GM18507 (cell line): ENCODE results near the gene ABCA4.
A peak's percentile ranks its signal among the peaks of the same experiment; 100 is the strongest.
"Not testable (repeated sequence)": the region's sequence is repeated elsewhere in the genome, so short reads cannot be mapped to it uniquely, and the experiment has no call there.

Source experiments
- DNase-seq: peaks from one replicate; pipeline ENCODE4 v3.0.0; 2011; ENCODE audit warnings: low read depth; ENCODE audit not compliant: insufficient read length; ENCODE audit errors: extremely low spot score
- FAIRE-seq: peaks from 2 replicates; lab custom pipeline; 2011; peaks lifted over from hg19 to GRCh38; lab: Jason Lieb, UNC

ABCA4 gene

DNA sequence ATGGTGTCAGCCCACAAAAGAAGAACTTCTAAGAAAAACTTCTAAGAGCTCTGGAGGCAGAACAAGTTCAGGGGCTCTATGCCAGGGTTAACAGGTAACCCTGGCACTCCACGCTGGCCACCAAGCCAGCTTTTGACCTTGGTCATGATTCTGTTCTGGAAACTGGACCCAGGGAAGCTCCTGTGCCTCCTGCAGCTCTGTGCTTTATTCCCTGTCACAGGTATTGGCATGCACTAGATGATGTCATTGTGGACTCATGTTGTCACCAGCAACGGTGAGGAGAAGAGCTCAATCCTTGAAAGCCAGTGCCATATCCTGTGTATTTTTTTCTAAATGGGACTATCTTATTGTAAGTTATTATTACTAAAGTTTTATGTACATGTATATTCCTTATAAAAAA, 155.1 kb downstream of the ABCA4 start:
- FAIRE-seq (no peak), DNase-seq (no peak)

DNA sequence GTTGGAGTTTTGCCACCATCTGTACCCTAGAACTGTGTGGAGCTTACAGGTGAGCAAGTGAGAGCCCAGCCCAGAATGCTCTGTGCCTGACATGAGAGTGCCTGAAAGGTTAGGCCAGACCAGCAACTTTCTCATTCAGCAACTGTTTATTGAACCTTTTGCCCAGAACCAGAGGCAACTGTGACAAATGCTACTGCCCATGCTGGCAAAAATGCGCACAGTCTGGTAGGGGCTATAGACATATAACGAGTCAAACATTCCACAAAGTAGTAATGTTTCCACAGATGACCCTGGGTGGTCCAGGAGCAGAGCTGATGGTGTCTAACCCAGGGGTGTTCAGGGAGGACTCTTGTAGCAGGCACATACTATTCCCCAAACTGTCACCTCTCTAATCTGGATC, 155.7 kb downstream of the ABCA4 start:
- DNase-seq (no peak), FAIRE-seq (no peak)

DNA sequence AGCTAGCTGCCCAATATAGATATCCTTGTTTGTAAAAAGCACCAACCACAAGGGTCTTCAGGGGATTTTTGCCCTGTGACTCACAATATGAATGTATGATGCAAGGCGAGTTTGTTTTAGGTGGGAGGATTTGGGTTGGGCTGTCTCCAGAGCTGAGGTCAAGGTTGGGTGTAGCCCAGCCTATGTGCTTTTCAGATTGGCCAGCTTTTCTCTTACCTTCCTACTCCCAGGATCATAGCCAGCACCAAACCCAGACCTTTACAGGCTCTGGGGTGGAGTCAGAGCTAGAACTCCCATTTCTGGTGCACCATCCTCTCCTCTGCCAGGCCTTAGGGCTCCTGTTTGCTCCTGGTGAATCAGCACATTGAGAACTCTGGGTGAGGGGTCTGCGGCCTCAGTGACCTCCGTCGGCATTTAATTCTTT, 156.2 kb downstream of the ABCA4 start:
- no peak for FAIRE-seq

DNA sequence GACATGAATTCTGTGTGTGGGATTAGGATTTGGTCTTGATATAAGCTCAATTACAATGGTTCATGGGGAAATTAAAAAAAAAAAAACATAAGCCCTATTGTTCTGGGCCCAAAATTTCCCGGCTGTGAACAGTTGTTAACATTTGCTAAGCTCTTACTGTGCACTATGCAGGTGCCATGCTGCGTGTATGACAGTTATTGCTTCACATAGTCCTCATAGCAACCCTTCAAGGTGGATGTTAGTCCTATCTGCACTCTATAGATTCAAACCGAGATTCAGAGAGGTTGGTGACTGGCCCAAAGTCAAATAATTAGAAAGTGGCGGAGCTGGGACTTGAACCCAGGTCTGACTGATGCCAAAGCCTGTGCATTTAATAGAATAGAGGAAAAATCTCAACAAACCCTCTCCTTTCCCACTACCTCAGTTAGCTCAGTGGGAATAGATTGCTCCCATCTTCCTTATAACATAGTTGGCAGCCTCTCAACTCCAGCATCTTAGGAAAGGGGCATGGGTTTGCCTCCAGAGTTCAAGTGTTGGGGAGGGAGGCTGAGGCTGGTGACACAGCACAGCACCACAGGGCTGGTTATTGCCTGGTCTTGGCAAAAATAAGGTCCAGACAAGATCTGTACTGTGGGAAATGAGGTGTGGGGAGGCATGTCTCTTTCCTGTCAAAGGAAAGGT, 156.7 kb downstream of the ABCA4 start:
- FAIRE-seq: no peak
- no peak for DNase-seq

More for the DNA sequence above, 156.2 kb downstream of the ABCA4 start:
- no peak for DNase-seq

DNA sequence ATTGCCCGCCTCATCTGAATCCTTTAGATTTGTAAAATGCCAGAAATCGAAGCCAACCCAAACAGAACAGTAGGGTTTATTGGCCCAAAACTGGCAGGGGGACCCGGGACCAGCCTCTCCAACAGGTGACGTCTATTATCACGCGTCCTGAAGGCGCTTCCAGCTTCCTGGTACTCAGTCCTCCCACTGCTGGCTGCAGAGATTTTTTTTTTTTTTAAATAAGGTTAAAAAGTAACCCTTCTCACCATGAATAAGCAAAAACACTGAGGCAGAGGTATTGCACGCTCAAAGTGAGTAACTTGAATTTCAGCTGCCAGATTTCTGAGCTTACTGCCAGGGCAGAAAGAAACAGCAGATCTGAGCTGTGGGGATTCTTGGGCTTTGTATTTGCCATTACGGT, 157.4 kb downstream of the ABCA4 start:
- no peak for DNase-seq
- no peak for FAIRE-seq

DNA sequence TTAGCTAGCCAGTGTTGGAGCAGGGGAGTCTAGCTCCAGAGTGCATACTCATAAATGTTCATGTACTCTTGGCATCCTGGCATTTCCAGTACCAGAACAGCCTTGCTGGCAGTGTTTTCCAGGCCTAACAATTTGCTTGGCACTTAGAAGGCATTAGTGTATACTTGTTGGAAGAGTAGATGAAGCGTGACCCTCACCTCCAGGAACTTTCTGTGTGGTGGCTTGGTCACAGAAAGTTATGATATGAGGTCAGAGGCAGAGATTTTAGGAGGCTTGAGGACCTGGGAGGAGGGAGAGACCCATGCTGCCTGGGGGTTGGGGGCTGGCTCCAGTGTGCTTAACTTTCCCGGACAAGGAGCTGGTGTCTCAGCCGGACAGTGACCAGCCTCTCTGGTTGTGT, 159.0 kb downstream of the ABCA4 start:
- FAIRE-seq (no peak), DNase-seq (no peak)

DNA sequence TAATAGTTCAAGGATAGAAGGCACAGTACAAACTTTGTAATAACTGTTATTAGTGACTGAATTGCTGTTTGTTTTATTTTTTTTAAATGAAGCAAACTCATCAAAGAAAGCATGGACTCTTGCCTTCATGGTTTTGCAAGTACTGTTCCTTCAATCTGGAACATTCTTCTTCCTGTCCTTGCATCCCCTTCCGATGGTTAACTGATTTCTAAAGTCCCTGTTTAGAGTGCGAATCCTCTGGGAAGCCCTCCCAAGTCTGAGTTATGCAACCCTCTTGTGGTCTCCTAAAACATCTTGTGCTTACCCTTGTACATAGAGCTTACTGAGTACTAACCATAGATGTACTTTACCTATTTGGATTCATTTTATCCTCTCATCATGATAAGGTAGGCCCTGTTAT, 159.5 kb downstream of the ABCA4 start:
- FAIRE-seq (peak; percentile 18), DNase-seq (no peak)

DNA sequence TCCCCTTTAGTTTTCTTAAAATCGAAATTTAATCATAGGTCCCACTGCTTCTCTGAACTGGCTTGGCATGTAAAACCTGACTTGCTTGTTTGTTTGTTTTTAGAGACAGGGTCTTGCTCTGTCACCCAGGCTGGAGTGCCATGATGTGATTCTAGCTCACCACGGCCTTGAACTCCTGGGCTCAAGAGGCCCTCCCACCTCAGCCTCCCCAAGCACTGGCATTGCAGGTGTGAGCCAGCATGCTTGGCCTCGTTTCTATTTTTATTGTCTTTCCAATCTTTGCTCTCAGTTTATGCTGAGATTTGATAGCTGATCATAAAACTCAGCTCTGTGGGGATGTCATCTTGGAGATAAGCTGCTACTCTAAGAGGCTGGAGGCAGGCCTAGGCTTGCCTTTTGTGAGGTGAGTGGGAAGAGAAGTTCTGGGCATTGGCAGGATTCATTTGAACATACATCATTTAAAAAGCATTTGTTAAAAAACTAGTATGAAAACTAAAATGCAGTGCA, 160.3 kb downstream of the ABCA4 start:
- FAIRE-seq (no peak), DNase-seq (no peak)

DNA sequence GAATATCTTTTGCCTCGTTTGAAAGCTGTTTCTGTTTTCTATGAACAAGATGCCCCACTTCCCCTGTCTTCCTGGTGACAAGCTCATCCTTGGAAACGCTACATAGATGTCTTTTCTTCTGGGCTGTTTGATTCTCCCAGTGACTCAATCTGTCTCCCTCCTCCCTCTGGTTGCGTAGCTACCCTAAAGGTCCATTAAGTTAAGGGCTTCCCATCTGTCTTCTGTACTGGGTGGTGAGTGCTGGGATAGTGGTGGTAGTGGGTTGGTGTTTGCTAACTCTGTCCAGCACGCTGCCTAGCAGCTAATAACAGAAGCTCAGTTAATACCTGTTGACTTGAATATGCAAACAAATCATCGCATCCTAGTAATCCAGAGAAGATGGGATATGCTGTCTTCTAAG, 161.5 kb downstream of the ABCA4 start:
- FAIRE-seq (no peak), DNase-seq (no peak)

DNA sequence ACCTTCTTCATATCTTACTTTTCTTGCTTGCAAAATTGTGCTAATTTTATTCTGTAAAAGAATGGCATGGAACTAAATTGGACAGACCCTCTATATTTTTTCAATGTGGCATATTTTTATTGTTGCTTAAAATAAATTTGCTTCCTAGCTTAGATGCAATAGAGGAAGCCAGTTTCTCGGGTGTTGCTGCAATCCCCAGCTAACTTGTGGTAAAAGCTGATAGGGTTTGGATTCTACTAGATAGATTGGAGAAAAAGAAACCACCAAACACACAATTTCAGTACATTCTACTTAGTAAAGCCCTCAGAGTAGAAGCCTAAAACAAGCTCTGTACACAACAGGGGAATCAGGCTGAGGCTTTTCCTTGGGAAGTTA, 162.2 kb downstream of the ABCA4 start:
- DNase-seq: no peak
- FAIRE-seq: no peak

DNA sequence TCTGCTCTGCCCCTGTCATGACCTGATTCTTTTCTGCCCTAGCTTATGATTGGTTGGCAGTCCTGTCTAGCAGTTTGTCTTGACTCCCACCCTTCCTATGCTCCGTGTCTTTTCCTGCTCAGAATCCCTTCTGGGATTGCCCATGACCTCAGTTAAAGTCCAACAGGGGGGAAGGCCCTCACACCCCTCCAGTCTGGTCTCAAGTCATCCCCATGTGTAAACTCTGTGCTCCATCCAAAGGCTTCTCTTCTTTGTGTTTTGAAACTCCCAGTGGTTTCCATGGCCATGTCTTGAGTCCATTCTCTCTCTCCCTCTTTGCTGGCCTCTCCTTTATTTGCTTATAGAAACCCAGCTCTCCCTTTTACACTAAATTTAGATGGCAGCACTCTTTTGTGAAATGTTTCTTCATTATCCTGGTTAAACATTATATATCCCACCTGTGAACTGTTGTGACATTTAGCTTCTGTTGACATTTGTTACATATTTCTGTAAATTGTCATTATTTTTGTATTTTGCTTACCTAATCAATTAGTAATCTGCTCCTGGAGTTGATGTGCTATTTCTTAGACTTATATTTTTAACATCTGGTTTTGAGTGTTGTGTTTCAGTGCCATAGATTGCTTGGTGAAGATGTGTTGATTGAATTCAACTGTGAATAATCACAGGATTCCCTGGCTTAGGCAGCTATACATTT, 162.8 kb downstream of the ABCA4 start:
- FAIRE-seq: no peak

DNA sequence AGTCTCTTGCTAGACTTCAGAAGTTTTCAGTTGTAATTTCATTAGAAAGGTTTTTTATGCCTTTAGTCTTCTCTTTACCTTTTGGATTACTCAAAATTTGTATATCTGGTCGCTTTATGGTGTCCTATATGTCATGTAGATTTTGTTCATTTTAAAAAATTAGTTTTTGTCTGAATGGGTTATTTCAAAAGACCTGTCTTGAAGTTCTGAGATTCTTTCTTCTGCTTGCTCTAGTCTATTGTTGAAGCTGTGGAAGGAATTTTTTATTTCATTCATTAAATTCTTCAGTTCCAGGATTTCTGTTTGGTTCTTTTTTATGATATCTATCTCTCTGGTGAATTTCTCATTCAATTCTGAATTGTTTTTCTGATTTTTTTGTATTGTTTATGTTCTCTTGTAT, 165.2 kb downstream of the ABCA4 start:
- FAIRE-seq (no peak), DNase-seq (no peak)

More for the DNA sequence above, 162.8 kb downstream of the ABCA4 start:
- no peak for DNase-seq

DNA sequence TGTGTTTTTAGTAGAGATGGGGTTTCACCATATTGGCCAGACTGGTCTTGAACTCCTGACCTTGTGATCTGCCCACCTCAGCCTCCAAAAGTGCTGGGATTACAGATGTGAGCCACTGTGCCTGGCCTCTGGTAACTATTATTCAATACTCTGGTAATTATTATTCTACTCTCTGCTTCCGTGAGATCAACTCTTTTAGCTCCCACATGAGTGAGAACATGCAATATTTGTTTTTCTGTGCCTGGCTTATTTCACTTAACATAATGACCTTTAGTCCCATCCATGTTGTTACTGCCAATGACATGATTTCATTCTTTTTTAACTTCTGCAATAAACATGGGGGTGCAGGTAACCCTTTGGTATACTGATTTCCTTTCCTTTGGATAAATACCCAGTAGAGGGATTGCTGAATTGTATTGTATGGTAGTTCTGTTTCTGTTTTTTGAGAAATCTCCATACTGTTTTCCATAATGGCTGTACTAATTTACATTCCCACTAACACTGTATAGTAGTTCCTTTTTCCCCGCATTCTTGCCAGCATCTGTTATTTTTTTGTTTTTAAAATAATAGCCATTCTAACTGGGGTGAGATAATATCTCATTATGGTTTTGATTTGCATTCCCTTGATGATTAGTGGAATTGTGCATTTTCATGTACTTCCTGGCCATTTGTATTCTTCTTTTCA, 173.8 kb downstream of the ABCA4 start:
- not testable (repeated sequence) for FAIRE-seq, DNase-seq
